Ectodermal cell (in vitro differentiated cells): ENCODE measurements around the gene NCS1. TPM values are rescaled to one million over a fixed set of nuclear protein-coding genes. Genes with fewer than 3 reads are reported as not detected.

Source experiments
- H3K27ac ChIP-seq: 2 replicates; pipeline ENCODE4 v1.7.0; 2013; ENCODE audit warnings: mild to moderate bottlenecking, low read depth, low read length; ENCODE audit not compliant: insufficient read depth, poor library complexity, severe bottlenecking
- H3K27me3 ChIP-seq: 2 replicates; pipeline ENCODE4 v1.7.0; 2013; ENCODE audit warnings: mild to moderate bottlenecking, low read length; ENCODE audit not compliant: insufficient read depth, control insufficient read depth, poor library complexity, severe bottlenecking
- H3K36me3 ChIP-seq: one replicate; pipeline ENCODE4 v1.7.0; 2013; ENCODE audit warnings: low read length; ENCODE audit not compliant: control insufficient read depth, insufficient read depth
- H3K4me1 ChIP-seq: one replicate; pipeline ENCODE4 v1.7.0; 2013; ENCODE audit warnings: low read length; ENCODE audit not compliant: control insufficient read depth, insufficient read depth
- H3K4me3 ChIP-seq: 2 replicates; pipeline ENCODE4 v1.7.0; 2013; ENCODE audit warnings: low read depth, low read length, control low read depth; ENCODE audit not compliant: insufficient read depth
- H3K9me3 ChIP-seq: 2 replicates; pipeline ENCODE4 v1.7.0; 2013; ENCODE audit warnings: mild to moderate bottlenecking, low read length, moderate library complexity; ENCODE audit not compliant: control insufficient read depth
- WGBS, 2 experiments: methylation state at CpG; one replicate each; pipeline ENCODE4 v1.1.7; 2013; ENCODE audit warnings: missing lambda C conversion rate in 2 of 2; 5-methylcytosine and 5-hydroxymethylcytosine counted together
- polyA plus RNA-seq, 4 experiments: library from polyadenylated mRNA; stranded (reverse); fragments of 50-300 nt; gene quantifications; one replicate each; pipeline ENCODE4 v1.2.3, GENCODE V29; 2013

The NCS1 gene
- polyA plus RNA-seq (2013, experiment 1 of 4) = 29.1 TPM
- polyA plus RNA-seq (2013, experiment 2 of 4) = 36.3 TPM
- polyA plus RNA-seq (2013, experiment 3 of 4) = 20.9 TPM
- 22.0 TPM for polyA plus RNA-seq (2013, experiment 4 of 4)

DNA sequence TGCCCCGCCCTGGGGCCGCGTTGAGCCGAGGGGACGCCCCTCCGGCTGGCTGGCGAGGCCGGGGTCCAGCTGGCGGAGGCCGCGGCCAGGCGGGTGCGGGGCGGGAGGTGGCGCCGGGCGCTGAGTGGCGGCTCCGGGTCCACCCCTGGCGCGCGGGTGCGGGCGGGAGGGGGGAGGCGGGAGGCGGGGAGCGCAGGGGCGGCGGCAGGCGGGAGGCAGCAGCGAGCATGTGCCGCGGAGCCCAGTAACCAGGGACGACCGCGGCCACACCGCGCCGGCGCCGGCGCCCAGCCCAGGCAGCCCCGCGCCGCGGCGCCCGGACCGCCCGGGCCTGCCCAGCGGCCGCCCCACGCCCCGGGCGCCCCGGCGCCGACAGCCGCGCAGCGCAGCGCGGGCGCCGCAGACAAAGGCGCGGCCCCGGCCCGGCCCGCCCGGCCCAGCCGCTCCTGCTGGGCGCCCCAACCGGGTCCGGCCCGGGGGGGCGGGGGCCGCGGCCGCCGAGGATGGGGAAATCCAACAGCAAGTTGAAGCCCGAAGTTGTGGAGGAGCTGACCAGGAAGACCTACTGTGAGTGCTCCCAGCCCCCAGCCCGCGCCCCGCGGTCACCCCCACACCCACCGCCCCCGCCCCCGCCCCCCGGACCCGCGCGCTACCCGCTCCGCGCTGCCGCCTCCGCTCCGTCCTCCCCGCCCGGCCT lies at the start of gene NCS1:
Gene NCS1, plus strand, starts transcription at position 244 of the 697 bp plus-strand sequence. Its CDS starts 260 bp downstream, at position 504.
- Histone ChIP-seq H3K27me3 (peaks cover 6% of the 10 kb centered on the region), H3K27ac (no peak within 1 kb of the TSS), H3K36me3 (no peaks in the 10 kb centered on the region), H3K4me1 (peaks cover 17% of the 10 kb centered on the region), H3K9me3 (no peaks in the 10 kb centered on the region), H3K4me3 (peak within 1 kb of the TSS; percentile 65)
- 0% methylated on average over 100 to 101 of the region's 101 CpGs for WGBS, 2 experiments

DNA sequence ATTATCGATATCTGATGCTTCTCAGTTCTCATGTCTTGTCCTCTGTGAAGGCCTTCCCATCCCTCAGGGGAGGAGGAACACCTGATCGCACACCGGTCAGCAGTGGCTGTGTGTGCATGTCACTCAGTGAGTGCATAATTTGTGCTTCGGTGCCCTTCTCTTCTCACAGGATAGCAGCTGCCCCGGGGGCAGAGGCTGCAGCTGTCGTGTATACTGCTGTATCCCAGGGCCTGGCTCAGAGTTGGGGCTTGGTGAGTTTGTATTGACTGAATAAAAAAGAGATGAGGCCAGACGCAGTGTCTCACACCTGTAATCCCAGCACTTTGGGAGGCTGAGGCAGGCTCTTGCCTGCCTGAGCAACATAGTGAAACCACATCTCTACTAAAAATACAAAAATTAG lies 49.7 kb upstream of the NCS1 start:
- Histone ChIP-seq H3K4me3 (no peak overlapping the region), H3K36me3 (no peaks in the 10 kb centered on the region), H3K4me1 (peaks cover 17% of the 10 kb centered on the region), H3K27ac (no peak overlapping the region), H3K27me3 (no peaks in the 10 kb centered on the region), H3K9me3 (no peaks in the 10 kb centered on the region)
- 83 to 88% methylated on average over 7 of the region's 7 CpGs for WGBS, 2 experiments

DNA sequence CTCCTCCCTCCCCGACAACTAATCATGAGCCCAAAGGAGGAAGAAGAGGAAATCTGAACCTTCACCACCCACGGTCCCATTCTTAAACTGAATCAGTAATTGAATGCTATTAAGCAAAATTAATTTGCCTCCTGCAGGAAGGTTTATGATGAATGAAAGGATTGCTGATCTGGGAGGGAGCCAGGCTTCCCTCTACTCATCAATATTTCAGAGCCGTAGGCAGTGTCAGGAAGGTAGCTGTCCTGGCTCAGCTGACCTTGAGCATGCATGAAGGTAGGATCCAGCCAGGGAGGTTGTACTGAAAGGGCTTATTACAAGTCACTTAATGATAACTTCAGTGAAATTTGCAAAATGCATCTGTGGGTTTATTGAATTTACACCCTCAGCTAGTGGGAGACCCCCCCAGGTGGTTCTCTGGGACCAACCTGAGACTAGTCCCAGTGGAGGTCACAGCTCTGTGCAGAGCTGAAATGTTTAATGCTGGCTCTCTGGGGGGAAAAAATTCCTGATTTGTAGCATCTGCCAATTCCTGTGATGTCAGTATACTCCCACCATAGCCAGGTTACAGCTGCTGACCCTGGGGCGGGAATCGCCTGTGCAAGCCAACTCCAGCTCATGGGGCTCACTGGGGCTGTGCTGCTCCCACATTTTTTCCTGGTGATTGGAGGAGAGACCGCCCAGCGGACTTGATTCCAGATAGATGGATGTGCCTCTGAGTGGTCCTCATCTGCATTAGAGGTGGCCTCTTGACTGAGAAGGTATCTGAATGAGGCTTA lies 47.9 kb upstream of the NCS1 start:
- no peaks in the 10 kb centered on the region for H3K27me3 ChIP-seq
- H3K4me3 ChIP-seq = no peak overlapping the region
- 89 to 97% methylated on average over 6 to 7 of the region's 7 CpGs for WGBS, 2 experiments
- H3K9me3 ChIP-seq = no peaks in the 10 kb centered on the region
- no peak overlapping the region for H3K27ac ChIP-seq
- H3K36me3 ChIP-seq = peaks cover 2% of the 10 kb centered on the region
- H3K4me1 ChIP-seq = peaks cover under 1% of the 10 kb centered on the region

DNA sequence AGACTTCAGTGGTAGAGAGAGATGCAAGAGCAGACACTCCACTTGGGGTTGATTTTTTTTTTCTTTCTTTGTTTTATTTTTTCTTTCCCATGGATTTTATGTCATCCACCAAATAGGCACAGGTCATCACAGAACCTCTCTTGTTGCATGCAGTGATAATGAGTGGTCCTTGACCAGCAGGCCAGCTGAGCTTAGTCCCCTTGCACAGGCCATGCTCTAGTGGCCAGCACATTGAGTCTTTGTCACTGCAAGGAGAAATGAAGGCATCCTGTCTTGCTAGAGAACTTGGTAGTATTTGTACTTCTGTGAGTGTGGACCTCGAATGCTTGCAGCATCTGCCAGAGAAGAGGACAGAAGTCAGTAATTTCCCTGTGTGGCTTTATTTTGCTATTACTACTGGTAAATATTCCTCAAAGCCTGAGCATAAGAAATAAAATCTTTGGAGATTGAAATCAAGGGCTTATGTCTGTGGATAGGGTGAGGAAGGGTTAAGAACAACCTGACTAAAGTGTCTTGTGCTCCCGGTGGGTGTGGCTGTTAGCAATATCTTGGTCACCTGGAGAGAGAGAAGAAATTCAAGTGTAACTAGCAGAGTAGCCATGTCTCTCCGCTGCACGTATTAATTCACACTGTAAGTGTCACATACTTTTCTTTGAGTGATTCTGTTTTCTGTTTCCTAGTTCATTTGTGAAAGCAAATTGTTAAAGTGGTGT lies 45.3 kb upstream of the NCS1 start:
- Histone ChIP-seq H3K9me3 (no peaks in the 10 kb centered on the region), H3K27ac (no peak overlapping the region), H3K27me3 (no peaks in the 10 kb centered on the region), H3K4me1 (no peaks in the 10 kb centered on the region), H3K36me3 (peaks cover 13% of the 10 kb centered on the region), H3K4me3 (no peak overlapping the region)
- 81 to 82% methylated on average over 4 of the region's 4 CpGs for WGBS, 2 experiments

DNA sequence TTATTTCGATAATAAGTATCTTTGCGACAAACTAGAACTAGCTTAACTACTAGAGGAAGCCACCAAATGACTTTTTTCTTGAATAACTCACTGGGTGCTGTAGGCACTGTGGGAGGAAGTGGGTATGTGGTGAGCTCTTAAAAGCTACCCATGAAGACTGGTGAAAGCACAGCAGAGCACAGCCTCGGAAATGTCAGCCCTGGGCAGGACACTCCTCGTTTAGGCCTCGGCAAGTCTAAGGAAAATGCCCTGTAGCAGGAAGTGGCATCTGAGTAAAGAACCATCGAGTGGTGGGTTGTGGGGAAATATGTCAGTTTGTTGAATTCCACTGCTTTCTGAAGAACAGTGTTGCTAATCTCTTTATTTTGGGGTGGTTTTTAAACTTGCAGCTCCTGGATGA lies 44.0 kb upstream of the NCS1 start:
- WGBS, 2 experiments = 96% methylated on average over 6 of the region's 6 CpGs
- Histone ChIP-seq H3K4me1 (no peaks in the 10 kb centered on the region), H3K9me3 (no peaks in the 10 kb centered on the region), H3K27me3 (no peaks in the 10 kb centered on the region), H3K4me3 (no peak overlapping the region), H3K27ac (no peak overlapping the region), H3K36me3 (peaks cover 13% of the 10 kb centered on the region)

DNA sequence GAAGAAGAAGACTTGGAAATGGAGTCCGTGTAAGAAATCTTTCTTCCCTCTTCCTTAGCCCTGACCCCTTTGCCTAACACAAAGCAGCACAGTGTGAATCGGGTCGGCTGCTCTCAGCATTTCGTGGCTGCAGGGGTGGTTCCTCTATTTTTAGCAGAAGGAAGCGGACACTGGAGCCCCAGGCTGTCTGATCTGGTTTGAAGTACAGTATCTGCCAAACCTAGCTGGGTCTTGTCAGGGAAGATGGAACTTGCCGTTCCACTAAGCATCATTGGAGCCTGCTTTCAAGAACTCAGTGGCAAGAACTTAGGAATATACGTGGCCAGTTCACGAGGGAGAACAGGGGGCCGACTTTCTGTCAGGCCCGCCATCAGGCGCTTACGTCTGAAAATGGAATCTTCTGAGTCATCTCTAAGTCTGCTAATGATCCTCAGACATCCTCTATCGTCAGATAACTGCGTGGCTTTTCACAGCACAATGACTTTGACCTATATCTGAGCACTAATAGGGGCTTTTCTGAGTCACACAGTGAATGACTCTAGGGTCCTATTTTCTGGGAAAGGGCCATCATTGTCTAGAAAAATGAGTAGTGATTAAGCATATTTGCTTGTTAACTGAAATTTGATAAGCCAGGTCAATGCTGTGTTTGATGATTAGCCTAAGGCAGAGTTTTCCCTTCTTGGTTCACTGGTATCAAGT lies 43.3 kb upstream of the NCS1 start:
- Histone ChIP-seq H3K27me3 (no peaks in the 10 kb centered on the region), H3K27ac (no peak overlapping the region), H3K4me3 (no peak overlapping the region), H3K9me3 (no peaks in the 10 kb centered on the region), H3K4me1 (no peaks in the 10 kb centered on the region), H3K36me3 (peaks cover 13% of the 10 kb centered on the region)
- 94% methylated on average over 14 of the region's 14 CpGs for WGBS, 2 experiments

DNA sequence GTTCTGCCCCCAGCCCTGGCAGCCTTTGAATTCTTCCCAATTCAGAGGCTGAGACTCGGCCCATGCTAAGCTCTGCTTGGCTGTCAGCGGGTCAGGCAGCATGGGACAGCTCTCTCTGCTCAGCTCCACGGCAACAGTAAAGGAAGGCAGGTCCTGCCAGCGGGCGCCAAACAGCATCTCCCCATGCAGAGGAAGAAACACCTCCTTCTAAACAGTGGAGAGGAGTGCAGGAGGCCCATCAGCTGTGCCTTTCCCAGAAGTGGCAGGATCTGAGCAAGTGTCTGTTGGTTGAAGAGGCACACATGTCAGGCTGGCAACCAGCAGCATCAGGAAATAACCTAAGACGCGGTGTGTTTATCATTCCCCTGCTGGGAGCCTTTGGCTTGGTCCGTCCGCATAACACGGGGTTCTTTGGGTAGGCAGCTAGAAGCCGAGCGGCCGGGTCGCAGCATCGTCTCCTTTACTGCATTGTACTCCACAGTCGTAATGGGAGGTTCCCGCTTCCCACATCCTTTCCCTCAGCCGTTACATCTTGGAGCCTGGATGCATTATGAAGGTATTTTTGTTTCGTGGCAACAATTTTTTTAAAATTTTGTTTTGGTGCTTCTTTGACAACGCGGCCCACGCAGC lies 42.7 kb upstream of the NCS1 start:
- Histone ChIP-seq H3K9me3 (no peaks in the 10 kb centered on the region), H3K4me1 (no peaks in the 10 kb centered on the region), H3K4me3 (no peak overlapping the region), H3K27me3 (no peaks in the 10 kb centered on the region), H3K36me3 (peaks cover 13% of the 10 kb centered on the region), H3K27ac (no peak overlapping the region)
- 92 to 94% methylated on average over 22 of the region's 22 CpGs for WGBS, 2 experiments

DNA sequence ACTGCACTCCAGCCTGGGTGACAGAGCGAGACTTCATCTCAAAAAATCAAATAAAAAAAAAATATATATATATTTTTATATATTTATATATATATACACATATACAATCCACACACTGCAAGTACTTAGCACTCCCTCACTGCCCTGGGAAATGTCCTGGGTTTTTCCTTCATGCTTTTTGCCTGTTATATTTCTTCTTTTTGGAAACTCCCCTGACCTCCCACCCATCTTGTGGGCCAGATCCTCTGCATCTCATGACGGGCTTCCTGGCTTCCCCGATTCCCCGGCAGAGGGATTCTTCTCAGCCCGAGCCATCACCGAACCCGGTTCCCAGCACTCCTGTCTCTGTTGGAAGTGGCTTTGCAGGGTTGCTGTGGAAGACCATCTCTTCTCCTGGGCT lies 39.5 kb upstream of the NCS1 start:
- H3K36me3 ChIP-seq = peaks cover 13% of the 10 kb centered on the region
- H3K4me3 ChIP-seq = no peak overlapping the region
- WGBS, 2 experiments = 92 to 97% methylated on average over 6 of the region's 7 CpGs
- H3K9me3 ChIP-seq = no peaks in the 10 kb centered on the region
- H3K27me3 ChIP-seq = no peaks in the 10 kb centered on the region
- peaks cover 1% of the 10 kb centered on the region for H3K4me1 ChIP-seq
- no peak overlapping the region for H3K27ac ChIP-seq

DNA sequence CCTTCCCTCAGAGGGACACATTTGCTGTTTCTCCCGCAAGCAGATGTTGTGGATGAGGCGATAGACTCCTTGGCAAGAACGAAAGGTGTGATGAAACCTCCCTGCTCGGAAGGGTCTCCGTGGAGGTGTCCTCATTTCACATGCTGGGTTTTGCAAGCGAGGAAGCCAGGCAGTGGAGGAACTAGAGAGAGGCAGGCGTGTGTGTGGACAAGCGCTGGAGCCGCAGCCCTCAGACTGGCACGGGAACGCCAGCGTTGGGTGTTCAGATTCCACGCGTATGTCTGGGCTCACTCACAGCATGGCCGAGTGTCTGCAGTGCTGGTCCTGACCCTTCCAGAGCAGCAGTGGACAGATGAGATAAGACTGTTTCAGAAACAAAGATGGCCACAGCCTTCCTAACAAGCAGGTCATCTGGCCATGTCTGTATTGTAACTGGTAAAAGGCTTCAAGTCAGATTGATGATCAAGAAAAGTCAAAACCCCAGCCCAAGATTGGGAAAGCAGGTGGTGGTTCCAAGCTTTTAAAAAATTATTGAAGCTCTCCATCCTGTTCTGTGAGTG lies 35.0 kb upstream of the NCS1 start:
- Histone ChIP-seq H3K4me1 (peaks cover 9% of the 10 kb centered on the region), H3K4me3 (no peak overlapping the region), H3K36me3 (no peaks in the 10 kb centered on the region), H3K27me3 (no peaks in the 10 kb centered on the region), H3K9me3 (no peaks in the 10 kb centered on the region), H3K27ac (no peak overlapping the region)
- WGBS, 2 experiments = 95 to 96% methylated on average over 15 of the region's 15 CpGs
